BLaER1 (cell line): ENCODE results near the gene FAM219B.
"Not testable (repeated sequence)": the region's sequence is repeated elsewhere in the genome, so short reads cannot be mapped to it uniquely, and the experiment has no call there.

Experiments
- H3K27ac ChIP-seq: shearing (Covaris generic); formaldehyde crosslinking; 2 replicates; pipeline ENCODE4 v1.8.1; 2022
- H3K27me3 ChIP-seq: shearing (Covaris generic); formaldehyde crosslinking; 2 replicates; pipeline ENCODE4 v1.8.1; 2022
- H3K36me3 ChIP-seq: shearing (Covaris generic); formaldehyde crosslinking; 2 replicates; pipeline ENCODE4 v1.8.1; 2022
- H3K4me1 ChIP-seq: shearing (Covaris generic); formaldehyde crosslinking; 2 replicates; pipeline ENCODE4 v1.8.1; 2022
- H3K4me2 ChIP-seq: shearing (Covaris generic); formaldehyde crosslinking; 2 replicates; pipeline ENCODE4 v1.8.1; 2022
- H3K4me3 ChIP-seq: shearing (Covaris generic); formaldehyde crosslinking; 2 replicates; pipeline ENCODE4 v1.8.1; 2022
- H3K9ac ChIP-seq: shearing (Covaris generic); formaldehyde crosslinking; 2 replicates; pipeline ENCODE4 v1.8.1; 2022
- H3K9me3 ChIP-seq: shearing (Covaris generic); formaldehyde crosslinking; 2 replicates; pipeline ENCODE4 v1.8.1; 2022
- H4K20me1 ChIP-seq: shearing (Covaris generic); formaldehyde crosslinking; 2 replicates; pipeline ENCODE4 v1.8.1; 2022
- Cebpa-rat ChIP-seq: shearing (Covaris generic); IDR thresholded peaks from 2 replicates; pipeline ENCODE4 v1.8.1; 2022

FAM219B gene

GRCh38 chr15:74892313-74892712, 14.3 kb downstream of the FAM219B start:
- no peak overlapping the region for H3K27ac ChIP-seq
- no peak for TF ChIP-seq Cebpa-rat
- peaks cover 24% of the 10 kb centered on the region for H3K4me1 ChIP-seq
- H3K9ac ChIP-seq: no peak overlapping the region
- no peaks in the 10 kb centered on the region for H3K27me3 ChIP-seq
- no peak overlapping the region for H3K4me2 ChIP-seq
- peaks cover 49% of the 10 kb centered on the region for H3K36me3 ChIP-seq
- H3K9me3 ChIP-seq: no peaks in the 10 kb centered on the region
- H4K20me1 ChIP-seq: no peaks in the 10 kb centered on the region
- no peak overlapping the region for H3K4me3 ChIP-seq

- no peak for TF ChIP-seq Cebpa-rat
- H3K9me3 ChIP-seq: no peaks in the 10 kb centered on the region
- H3K4me1 ChIP-seq: peaks cover 24% of the 10 kb centered on the region
- peak overlapping the region; percentile 91 for H3K4me2 ChIP-seq
- no peaks in the 10 kb centered on the region for H4K20me1 ChIP-seq
- H3K4me3 ChIP-seq: 0 out of 2 replicates have a peak overlapping the region, but pooled peaks have one; percentile 87
- no peaks in the 10 kb centered on the region for H3K27me3 ChIP-seq
- no peak overlapping the region for H3K9ac ChIP-seq
- no peak overlapping the region for H3K27ac ChIP-seq
- peaks cover 41% of the 10 kb centered on the region for H3K36me3 ChIP-seq
Measured at GRCh38 chr15:74891469-74891868, 15.2 kb downstream of the FAM219B start.

GRCh38 chr15:74890665-74890960, 16.0 kb downstream of the FAM219B start:
- H4K20me1 ChIP-seq: no peaks in the 10 kb centered on the region
- H3K27ac ChIP-seq: peak overlapping the region; percentile 90
- H3K9ac ChIP-seq: peak overlapping the region; percentile 93
- H3K4me3 ChIP-seq: peak overlapping the region; percentile 87
- no peaks in the 10 kb centered on the region for H3K27me3 ChIP-seq
- no peaks in the 10 kb centered on the region for H3K9me3 ChIP-seq
- peak overlapping the region; percentile 91 for H3K4me2 ChIP-seq
- H3K4me1 ChIP-seq: peaks cover 24% of the 10 kb centered on the region
- TF ChIP-seq Cebpa-rat: no peak
- H3K36me3 ChIP-seq: peaks cover 32% of the 10 kb centered on the region

- peak within 1 kb of the TSS; percentile 90 for H3K27ac ChIP-seq
- H3K4me2 ChIP-seq: peak within 1 kb of the TSS; percentile 91
- peaks cover 27% of the 10 kb centered on the region for H3K36me3 ChIP-seq
- H3K9me3 ChIP-seq: no peaks in the 10 kb centered on the region
- H4K20me1 ChIP-seq: no peaks in the 10 kb centered on the region
- H3K27me3 ChIP-seq: no peaks in the 10 kb centered on the region
- TF ChIP-seq Cebpa-rat: no peak
- H3K4me1 ChIP-seq: peaks cover 24% of the 10 kb centered on the region
- peak within 1 kb of the TSS; percentile 87 for H3K4me3 ChIP-seq
- peak within 1 kb of the TSS; percentile 93 for H3K9ac ChIP-seq
Measured at GRCh38 chr15:74889883-74890664, 16.6 kb downstream of the FAM219B start, which contains the start of gene MPI. MPI (plus strand) TSS chr15:74890042; CDS start chr15:74890074, 32 bp downstream.

GRCh38 chr15:74889390-74889882, 17.2 kb downstream of the FAM219B start:
- Histone ChIP-seq H3K4me1 (peaks cover 29% of the 10 kb centered on the region), H3K36me3 (peaks cover 27% of the 10 kb centered on the region), H3K27ac (peak overlapping the region; percentile 90), H3K9ac (peak overlapping the region; percentile 93), H3K4me2 (peak overlapping the region; percentile 91), H3K9me3 (no peaks in the 10 kb centered on the region), H3K4me3 (peak overlapping the region; percentile 87), H3K27me3 (no peaks in the 10 kb centered on the region), H4K20me1 (no peaks in the 10 kb centered on the region)
- TF ChIP-seq Cebpa-rat: no peak

GRCh38 chr15:74888716-74889115, 17.9 kb downstream of the FAM219B start:
- no peak overlapping the region for H3K4me3 ChIP-seq
- H3K4me2 ChIP-seq: 0 out of 2 replicates have a peak overlapping the region, but pooled peaks have one; percentile 91
- H3K4me1 ChIP-seq: peaks cover 37% of the 10 kb centered on the region
- H3K9ac ChIP-seq: no peak overlapping the region
- no peaks in the 10 kb centered on the region for H3K9me3 ChIP-seq
- H3K27me3 ChIP-seq: no peaks in the 10 kb centered on the region
- H3K27ac ChIP-seq: no peak overlapping the region
- peaks cover 27% of the 10 kb centered on the region for H3K36me3 ChIP-seq
- no peaks in the 10 kb centered on the region for H4K20me1 ChIP-seq
- TF ChIP-seq Cebpa-rat: no peak

- not testable (repeated sequence) for H3K4me3 ChIP-seq, H4K20me1 ChIP-seq, H3K9ac ChIP-seq, H3K27me3 ChIP-seq, H3K27ac ChIP-seq, H3K9me3 ChIP-seq, H3K4me2 ChIP-seq
- Histone ChIP-seq H3K36me3 (peaks cover 16% of the 10 kb centered on the region), H3K4me1 (peaks cover 40% of the 10 kb centered on the region)
Measured at GRCh38 chr15:74887537-74888193, 19.0 kb downstream of the FAM219B start.

- H3K4me3 ChIP-seq: no peak overlapping the region
- H3K9ac ChIP-seq: no peak overlapping the region
- H3K27me3 ChIP-seq: no peaks in the 10 kb centered on the region
- peaks cover 28% of the 10 kb centered on the region for H3K4me1 ChIP-seq
- H3K4me2 ChIP-seq: no peak overlapping the region
- no peaks in the 10 kb centered on the region for H4K20me1 ChIP-seq
- H3K9me3 ChIP-seq: peaks cover 24% of the 10 kb centered on the region
- no peak overlapping the region for H3K27ac ChIP-seq
- no peak for TF ChIP-seq Cebpa-rat
- H3K36me3 ChIP-seq: no peaks in the 10 kb centered on the region
Measured at GRCh38 chr15:74885461-74885860, 21.2 kb downstream of the FAM219B start.

- H3K4me1 ChIP-seq: peaks cover 24% of the 10 kb centered on the region
- H3K9me3 ChIP-seq: peaks cover 24% of the 10 kb centered on the region
- no peak overlapping the region for H3K9ac ChIP-seq
- peak overlapping the region; percentile 45 for H3K4me2 ChIP-seq
- H3K36me3 ChIP-seq: no peaks in the 10 kb centered on the region
- no peak overlapping the region for H3K27ac ChIP-seq
- no peaks in the 10 kb centered on the region for H3K27me3 ChIP-seq
- no peaks in the 10 kb centered on the region for H4K20me1 ChIP-seq
- no peak for TF ChIP-seq Cebpa-rat
- no peak overlapping the region for H3K4me3 ChIP-seq
Measured at GRCh38 chr15:74884428-74885223, 22.0 kb downstream of the FAM219B start.
